HG03108 (cell line): ENCODE measurements around the gene HPRT1.

Experiments
- ATAC-seq: cut with Tn5 transposase; IDR thresholded peaks from one replicate; pipeline ENCODE4 v1.9.1; 2021; ENCODE audit warnings: moderate library complexity; ENCODE audit not compliant: unreplicated experiment

Gene HPRT1

DNA sequence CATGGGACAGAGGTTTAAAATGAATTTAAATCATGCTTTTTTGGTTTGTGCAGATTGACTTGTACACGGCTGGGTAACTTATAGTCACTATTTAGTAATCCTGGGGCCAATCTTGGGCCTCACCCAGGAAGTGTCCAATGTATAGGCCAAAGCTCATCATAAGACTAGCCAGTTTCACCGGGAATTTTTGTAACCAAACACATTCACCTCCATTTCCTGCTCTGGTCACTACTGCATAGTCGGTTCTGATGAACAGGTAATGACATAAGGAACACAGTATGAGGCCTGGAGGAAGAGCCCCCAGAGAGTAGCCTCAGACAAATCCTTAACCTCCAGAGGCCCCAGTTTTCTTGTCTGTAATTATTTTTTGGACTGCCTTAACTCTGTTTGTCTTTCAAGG lies 81.9 kb downstream of the HPRT1 start:
- no peak for ATAC-seq

DNA sequence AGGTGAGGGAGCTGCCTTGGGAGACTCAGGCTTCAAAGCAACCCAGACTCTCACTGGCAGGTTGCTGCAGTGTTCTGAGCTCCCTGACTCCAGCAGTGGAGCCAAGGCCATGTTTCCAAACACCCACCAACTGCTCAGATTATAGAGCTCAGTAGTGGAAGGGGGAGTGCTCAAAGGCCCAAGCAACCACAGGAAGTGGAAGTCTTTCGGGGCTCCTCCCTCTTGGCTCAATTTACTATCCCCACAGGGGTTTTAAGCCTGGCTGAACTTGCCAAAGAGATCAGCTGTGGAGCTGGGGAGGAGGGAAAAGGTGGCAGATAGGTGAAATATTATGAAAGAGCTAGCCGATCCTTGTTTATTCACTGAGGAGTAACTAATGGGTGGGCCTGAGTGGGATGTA lies 82.5 kb downstream of the HPRT1 start:
- ATAC-seq, result peak; percentile 72

DNA sequence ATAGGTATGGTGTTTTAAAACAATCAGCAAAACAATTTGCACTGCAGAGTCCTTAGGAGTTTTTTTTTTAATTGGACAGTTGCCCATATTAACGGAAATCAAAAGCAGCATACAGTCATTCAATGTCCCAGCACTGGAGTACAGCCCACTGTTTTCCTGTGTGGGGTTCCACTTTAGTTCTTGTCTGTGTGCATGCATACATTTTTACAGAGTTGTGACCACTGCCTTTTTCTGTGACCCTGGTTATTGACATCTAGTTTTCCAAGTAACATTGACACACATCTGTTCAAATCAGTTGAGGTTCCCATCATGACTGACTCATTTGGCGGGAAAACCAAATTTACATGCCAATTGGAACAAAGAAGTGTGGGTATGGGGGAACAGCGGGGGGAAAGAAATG lies 83.3 kb downstream of the HPRT1 start:
- ATAC-seq, result no peak

DNA sequence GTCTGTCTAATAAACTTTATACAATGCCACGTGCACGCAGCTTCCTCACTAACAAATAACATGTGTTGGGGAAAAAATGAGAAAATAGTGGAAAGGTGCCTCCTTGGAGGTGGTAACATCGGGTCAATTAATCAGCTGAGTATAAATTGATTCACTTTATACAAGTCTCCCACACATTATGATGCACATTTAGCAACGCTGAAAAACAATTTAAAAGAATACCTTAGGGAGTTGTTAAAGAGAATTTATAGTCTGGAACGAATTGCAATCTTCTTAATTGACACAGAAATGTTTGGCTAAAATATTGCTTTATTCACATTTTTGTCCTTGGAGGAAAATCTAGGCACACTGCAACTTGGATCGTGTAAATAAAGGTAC lies 84.2 kb downstream of the HPRT1 start:
- ATAC-seq, result no peak

DNA sequence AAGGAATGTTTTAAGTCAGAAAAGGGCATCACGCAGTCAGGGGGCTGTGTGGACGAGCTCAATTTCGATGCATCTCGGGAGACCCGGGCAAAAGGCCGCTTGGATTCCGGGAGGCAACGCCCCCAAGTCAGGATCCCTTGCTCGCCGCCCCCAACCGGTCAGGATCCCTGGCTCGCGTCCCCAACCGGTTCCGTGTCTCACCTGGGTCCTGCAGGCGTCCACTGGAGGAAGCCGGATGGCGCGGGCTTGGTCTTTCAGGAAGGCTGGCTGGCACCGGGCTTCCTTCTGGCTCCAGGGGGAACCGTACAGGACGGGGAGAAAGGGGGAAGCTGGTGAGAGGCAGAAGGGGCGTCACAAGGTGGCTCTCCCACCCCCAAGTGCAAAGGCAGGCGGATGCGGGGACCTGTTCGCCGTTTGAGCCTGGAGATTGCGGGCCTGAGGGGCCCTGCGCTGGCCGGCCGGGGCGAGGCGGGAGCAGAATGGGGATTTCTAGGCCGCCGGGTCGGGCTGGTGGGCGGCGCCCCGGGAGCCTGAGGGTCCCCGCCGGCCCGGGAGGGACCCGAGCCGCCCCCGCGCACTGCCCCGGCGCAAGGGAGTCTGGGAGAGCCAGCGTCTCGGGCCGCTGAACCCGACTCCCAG lies 84.7 kb downstream of the HPRT1 start:
- ATAC-seq, result no peak

DNA sequence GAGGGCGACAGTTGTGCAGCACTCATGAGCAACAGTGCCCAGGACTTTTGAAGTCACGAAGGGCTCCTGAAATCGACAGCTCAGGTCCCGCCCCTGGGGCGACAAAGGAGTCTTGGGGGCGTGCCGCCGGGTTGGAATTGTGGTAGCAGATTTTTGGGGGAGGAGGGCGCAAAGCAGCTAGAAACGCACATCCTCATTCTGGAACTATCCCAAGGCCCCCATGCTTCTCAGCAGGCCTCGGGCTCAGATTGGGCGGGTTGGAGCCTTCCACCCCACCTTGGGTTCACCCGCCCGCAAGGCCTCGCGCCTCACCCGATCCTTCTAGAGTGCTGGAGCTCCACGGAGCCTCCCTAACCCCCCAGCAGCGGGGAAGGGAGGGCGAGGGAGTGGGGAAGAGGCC lies 85.5 kb downstream of the HPRT1 start:
- no peak for ATAC-seq

DNA sequence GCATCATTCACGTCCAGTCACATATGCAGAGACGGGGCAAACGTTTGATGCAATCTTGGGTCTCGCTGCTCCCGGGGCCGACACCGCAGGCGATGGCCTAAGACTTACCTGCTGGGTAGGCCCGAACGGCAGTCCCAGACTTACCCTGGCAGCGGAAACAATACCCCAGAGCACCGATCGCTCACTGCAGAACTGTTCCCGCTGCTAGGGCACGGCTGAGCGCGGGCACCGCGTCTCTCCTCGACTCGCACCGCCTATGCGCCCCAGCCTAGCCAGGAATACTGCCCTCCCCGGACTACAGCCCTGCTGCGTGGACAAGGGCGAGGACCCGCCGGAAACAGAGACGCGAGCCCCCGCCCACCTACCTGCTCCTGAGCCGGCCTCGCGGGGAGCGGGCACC lies 86.2 kb downstream of the HPRT1 start:
- no peak for ATAC-seq

DNA sequence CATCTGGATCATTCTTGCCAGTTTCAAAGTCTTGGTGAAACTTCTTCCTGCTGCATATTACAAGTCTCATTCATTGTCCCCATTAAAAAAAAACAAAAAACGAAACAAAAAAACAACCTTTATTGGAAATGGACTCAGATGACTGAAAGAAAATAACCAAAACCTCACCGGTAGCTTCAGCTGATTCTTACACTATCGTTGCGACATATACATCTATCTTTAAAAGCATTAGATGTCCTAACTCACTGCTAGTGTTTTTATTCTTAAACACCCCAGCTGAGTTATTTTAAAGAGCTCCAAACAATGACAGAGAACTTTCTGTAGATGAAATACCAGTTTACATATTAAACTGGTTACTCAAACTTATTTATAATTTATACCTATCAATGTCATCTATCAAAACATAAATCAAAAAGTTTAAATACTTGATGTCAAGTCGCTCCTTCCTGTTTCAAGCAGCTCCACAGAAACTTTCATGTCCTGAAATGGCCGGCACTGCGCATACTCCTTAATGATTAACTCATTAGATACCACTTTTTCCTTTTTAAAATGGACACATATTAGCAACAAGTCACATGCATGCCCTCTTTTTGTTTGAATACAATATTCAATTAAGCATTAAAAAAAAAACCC lies 87.2 kb downstream of the HPRT1 start:
- no peak for ATAC-seq

DNA sequence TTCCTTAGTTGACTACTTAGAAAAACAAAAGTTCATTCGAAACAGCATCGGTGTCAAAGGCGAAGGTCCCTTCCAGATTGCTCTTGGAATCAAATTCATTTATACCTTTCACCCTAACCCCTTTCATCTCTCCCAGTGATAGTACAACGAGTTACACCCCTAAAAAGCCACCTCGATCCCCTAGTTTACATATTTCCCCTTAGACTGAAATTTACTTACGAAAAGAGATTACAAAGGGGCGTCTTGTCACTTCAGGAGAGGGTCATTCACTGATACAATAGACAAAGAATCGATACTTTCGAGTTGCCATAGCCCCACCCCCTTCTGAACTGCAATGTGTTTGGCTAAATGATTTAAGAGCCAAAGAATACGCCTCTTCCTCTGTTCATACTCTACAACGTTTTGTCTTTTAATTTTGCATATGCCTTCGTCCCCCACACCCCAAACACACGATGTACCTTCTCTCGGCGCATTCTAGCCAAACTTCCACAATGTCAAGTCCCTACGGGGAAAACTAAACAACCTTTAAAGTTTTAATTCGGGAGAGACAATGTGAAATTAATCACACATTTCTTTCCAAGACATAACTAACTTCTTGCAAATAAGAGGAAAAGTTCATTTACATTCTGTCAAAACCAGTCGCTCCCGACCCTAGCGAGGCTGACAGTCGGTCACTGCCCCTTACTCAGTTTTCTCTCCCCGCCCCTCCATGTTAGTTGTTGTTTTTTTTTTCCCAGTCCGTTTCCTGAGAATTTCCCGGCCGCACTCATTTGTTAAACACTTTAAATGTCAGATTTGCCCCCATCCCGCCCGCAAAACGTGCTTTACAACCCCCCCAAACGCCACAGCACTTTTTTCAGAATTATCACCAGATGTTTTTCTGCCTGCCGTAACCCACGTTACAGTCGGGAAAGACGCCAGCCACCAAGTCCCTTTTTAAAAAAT lies 88.6 kb downstream of the HPRT1 start:
- no peak for ATAC-seq
